Ovary (tissue), 3 donors: ENCODE results near the gene SRSF12.

ENCODE experiments used
- CTCF ChIP-seq, 3 donors: fragments of 450-650 bp in 2 of 3; fragments of 200-600 bp in 1 of 3; IDR thresholded peaks; one replicate each; pipeline versions ENCODE4 v1.5.1 to v1.8.0; 2016 to 2022; ENCODE audit warnings: antibody characterized with exemption in 3 of 3, mild to moderate bottlenecking in 1 of 3
- EP300 ChIP-seq: sonication (generic); formaldehyde crosslinking; IDR thresholded peaks from one replicate; pipeline ENCODE4 v1.6.1; 2017; ENCODE audit warnings: antibody characterized with exemption
- POLR2A ChIP-seq: fragments of 450-650 bp; IDR thresholded peaks from one replicate; pipeline ENCODE4 v1.6.1; 2017; ENCODE audit warnings: antibody characterized with exemption, mild to moderate bottlenecking, moderate library complexity
- donor health status: DM: no; HTN: no; CAD: no.

GRCh38 chr6:89160331-89161092, 42.6 kb upstream of the SRSF12 start:
- TF ChIP-seq CTCF (IDR thresholded peaks at IDR 0.05) (no peak), POLR2A (no peak), EP300 (no peak)
